SHP77 (cell line): ENCODE data around the gene PRDM16.

Experiments used
- DNase-seq, 2 experiments: peaks; one replicate each; lab custom pipeline; 2025; lab: John Stamatoyannopoulos, UW

PRDM16 gene

GRCh38 chr1:3244025-3244926 lies 175.3 kb downstream of the PRDM16 start:
- DNase-seq: no peak

DNA sequence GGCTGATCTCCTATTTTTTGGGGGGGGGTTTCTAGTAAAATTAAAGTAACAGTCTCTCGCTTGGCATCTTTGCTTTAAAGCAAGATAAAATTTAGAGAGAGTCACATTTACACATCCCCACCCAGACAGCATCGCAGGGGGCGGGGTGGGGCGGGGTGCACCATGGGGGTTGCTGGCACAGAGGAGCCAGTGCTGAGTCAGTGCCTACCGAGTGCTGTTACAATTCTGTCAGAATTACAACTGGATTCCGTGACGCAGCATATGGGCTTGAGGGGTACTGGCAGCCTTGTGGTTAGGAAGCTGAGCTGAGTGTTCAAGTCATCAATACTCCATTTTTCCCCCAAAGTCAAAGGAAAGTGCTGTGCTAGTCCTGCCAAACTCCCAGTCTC lies 175.9 kb downstream of the PRDM16 start:
- no peak for DNase-seq

DNA sequence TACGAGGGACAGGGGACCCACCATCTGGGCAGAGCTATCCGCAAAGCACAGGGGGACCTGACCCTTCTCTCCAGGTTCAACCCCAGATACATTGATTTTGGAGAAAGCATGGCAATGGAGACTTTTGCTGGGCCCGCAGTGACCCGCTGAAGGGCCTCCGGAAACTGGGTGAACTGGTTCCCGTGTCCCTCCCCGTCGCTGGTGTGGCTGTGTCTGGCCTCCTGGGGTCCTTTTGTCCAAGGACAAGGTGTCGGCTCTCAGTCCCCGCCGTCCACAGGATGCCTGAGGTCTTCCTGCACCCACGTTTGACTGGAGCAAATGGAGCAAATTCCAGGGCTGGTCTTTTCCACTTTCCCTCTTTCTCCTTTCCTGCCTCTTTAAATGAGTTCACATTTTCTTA lies 176.3 kb downstream of the PRDM16 start:
- DNase-seq: no peak

DNA sequence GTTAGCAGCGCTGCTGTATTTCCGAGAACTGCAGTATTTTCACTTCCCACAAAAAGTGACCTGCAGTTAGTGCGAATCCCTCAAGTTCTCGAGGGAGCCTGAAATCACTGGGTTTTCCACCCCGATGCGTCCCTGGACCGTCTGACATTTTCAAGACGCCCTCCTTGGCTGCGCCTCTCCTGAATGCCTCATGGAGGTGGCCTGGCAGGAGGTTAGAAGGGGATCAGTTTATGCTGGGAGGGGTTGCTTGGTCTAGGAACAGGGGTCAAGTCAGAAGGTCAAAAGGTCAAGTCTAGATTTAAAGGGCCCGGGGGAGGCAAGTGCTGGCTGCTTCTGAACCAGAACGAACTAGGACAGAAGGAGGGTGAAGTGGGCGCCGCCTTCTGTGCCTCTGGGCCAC lies 176.8 kb downstream of the PRDM16 start:
- DNase-seq: no peak

GRCh38 chr1:3246251-3246650 lies 177.2 kb downstream of the PRDM16 start:
- DNase-seq: no peak

- no peak for DNase-seq
Observed at GRCh38 chr1:3247521-3248121, 178.6 kb downstream of the PRDM16 start.

- DNase-seq: no peak
Observed at GRCh38 chr1:3248155-3249141, 179.4 kb downstream of the PRDM16 start.

DNA sequence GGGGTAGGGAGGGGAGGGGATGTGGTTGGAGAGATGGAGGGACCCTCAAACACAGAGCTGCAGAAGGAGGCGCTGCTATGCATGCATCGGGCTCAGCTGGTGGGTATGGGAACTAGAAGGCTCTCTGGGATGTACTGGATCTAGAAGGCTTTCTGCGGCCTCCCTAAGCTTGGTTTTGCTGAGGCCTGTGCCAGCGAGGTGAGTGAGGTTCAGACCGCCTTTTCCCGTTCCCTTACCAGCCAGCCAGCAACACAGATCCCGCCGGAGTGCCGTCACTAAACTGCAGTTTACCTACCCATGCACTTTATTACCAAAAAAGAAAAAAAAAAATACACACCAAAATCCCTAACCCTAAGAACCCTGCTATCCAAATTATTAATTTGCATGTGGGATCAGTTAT lies 180.2 kb downstream of the PRDM16 start:
- no peak for DNase-seq

- DNase-seq: no peak
Observed at GRCh38 chr1:3249631-3250501, 180.9 kb downstream of the PRDM16 start.

- no peak for DNase-seq
Observed at GRCh38 chr1:3250624-3251023, 181.6 kb downstream of the PRDM16 start.

DNA sequence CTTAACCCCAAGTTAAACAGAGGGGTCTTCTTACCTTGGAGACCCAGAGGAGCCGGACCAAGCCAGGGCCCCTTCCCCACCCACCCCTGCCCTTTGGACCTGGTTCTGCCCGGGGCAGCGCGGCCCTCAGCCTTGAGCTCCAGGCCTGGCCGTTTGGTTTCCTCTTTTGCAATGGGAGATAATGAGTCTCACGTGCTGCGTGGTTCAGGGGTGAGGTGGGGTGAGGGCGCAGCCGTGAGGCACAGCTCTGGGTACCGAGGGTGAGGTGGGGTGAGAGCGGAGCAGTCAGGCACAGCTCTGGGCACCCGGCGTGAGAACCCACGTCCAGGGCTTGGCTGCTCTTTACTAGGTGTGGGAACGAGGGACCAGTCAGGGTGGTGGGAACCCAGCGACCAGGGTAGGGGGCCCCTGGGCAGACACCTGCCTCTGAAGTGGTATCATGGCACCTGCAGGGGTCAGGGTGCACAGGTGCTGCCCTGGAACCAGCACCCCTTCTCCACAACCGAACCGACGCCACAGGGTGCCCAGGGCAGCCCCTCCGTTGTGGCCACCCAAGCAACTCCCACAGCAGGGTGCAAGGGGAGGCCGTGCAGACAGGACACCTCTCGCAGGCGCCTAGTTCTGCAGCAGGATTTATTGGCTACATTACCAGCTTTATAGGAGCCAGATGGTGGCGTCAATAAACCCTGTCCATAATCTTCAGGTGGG lies 182.2 kb downstream of the PRDM16 start:
- DNase-seq: no peak

- DNase-seq: no peak
Observed at GRCh38 chr1:3251807-3252428, 182.9 kb downstream of the PRDM16 start.

DNA sequence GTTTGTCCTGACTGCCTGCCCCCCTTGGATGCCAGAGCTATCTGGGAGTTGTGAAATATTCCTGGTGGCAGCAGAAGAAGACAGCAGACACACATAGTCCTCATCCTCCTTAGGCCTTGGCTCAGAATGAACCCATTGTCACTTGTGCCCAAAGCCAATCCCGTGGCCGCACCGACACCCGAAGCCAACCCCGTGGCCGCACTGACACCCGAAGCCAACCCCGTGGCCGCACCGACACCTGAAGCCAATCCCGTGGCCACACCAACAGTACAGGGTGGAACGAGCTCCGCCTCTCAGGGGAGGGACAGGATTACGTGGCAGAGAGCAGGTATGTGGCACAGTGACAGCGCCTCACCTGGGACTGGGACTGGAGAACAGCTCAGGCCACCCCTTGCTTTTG lies 186.7 kb downstream of the PRDM16 start:
- no peak for DNase-seq

GRCh38 chr1:3257788-3258187 lies 188.8 kb downstream of the PRDM16 start:
- no peak for DNase-seq

GRCh38 chr1:3258386-3259003 lies 189.5 kb downstream of the PRDM16 start:
- DNase-seq: no peak

- no peak for DNase-seq
Observed at GRCh38 chr1:3259020-3259419, 190.0 kb downstream of the PRDM16 start.

DNA sequence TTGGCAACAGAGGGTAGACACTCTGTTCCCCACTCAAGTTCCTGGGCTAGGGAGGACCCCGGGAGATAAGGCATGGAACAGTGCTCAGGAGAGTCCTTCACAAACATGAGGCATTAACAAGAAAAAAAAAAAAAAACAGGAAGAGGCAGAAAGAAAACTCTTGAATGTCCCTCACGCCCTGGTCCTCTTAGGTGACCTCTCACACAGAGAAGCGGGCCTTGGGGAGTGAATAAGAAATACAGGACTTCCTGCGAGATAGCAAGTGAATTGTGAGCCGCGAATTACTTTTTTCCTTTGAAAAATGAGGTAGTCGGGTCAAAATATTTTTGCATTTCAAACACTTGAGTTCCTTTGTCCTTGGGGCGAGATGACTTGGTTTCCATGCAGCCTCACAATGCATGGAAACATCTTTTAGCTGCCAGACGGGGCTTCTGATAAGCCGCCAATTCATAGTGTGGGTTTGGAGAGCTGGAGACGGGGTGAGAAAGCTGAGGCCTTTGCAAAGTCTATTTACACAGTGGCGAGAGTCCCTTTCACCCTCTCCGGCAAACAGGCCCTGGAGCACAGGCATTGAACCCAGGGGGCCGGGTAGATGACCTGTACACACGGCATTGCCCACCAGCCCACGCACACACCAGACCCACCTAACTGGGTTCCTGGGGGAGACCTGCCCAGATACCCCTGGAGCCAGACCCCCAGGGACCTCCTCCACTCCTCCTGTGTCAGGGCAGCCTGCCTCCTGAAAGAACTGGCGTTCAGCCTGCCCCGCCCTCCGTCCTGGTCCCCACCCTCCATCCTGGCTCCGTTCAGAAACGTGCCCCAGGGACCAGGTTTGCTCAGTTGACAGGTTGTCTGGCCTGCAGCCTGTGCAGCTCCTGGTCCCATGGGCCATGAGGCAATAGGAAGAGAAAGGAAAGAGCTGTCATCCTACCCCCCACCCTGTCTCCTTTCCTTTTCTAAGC lies 192.3 kb downstream of the PRDM16 start:
- no peak for DNase-seq

DNA sequence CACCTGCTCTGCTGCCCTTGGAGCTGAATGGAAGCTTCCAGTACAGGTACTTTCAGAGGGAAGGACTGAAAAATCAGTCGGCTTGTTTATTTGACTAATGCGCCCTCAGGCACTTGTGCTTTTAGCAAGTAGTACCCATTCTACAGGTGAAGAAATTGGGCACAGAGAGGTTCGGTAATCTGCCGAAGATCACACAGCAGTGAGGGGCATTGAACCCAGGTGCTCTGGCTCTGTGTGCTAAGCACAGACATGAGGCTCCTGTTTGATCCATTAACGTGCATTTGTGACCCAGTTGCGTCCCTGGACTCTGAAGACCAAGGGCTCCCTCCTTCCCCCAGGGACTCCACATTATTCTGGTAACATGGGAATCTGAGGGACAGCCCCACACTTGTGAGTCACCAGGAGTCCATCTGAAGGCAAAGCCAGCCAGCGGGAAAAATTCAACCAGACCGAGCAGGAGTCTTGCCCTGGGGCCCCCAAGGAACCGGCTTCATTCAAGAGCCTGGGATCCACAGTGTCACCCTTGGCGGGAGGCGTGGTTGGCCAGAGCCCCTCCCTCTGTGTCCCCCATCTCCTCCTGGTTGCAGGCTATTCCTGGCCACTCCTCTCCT lies 193.1 kb downstream of the PRDM16 start:
- no peak for DNase-seq
